DND-41 (cell line): ENCODE data around the gene RNU1-1.
"Not testable (repeated sequence)": the region's sequence is repeated elsewhere in the genome, so short reads cannot be mapped to it uniquely, and the experiment has no call there.

ENCODE experiments used
- ATAC-seq: fragments of 200-7000 bp; cut with Tn5 transposase; 3 replicates; pipeline ENCODE4 v1.9.1; 2021; ENCODE audit warnings: low read depth; ENCODE audit not compliant: insufficient read depth
- DNase-seq: peaks from one replicate; pipeline ENCODE4 v3.0.0-alpha.2; 2020
- H2AFZ ChIP-seq: 2 replicates; pipeline ENCODE4 v1.6.0; 2012; ENCODE audit warnings: low read depth, low read length
- H3K27ac ChIP-seq: 2 replicates; pipeline ENCODE4 v1.5.1; 2012; ENCODE audit warnings: low read length, inconsistent platforms
- H3K27me3 ChIP-seq: fragments of 200-600 bp; sonication (generic); 2 replicates; pipeline ENCODE4 v1.6.0; 2012; ENCODE audit warnings: low read length, mild to moderate bottlenecking, inconsistent platforms; ENCODE audit not compliant: insufficient read depth, poor library complexity
- H3K36me3 ChIP-seq: 2 replicates; pipeline ENCODE4 v1.5.1; 2012; ENCODE audit warnings: low read length, inconsistent platforms; ENCODE audit not compliant: insufficient read depth
- H3K4me1 ChIP-seq: 2 replicates; pipeline ENCODE4 v1.5.1; 2012; ENCODE audit warnings: mild to moderate bottlenecking, low read length; ENCODE audit not compliant: insufficient read depth
- H3K4me2 ChIP-seq: 2 replicates; pipeline ENCODE4 v1.6.0; 2012; ENCODE audit warnings: mild to moderate bottlenecking, moderate library complexity, low read length, inconsistent platforms; ENCODE audit not compliant: insufficient read depth
- H3K4me3 ChIP-seq, 2 experiments: fragments of 200-600 bp in 1 of 2; shearing (Covaris generic) in 1 of 2; 2 replicates each; pipeline ENCODE4 v1.5.1; 2012 to 2016; ENCODE audit warnings: inconsistent platforms in 2 of 2, low read length in 2 of 2, mild to moderate bottlenecking in 2 of 2, low read depth in 1 of 2, moderate library complexity in 1 of 2
- H3K79me2 ChIP-seq: 2 replicates; pipeline ENCODE4 v1.6.0; 2012; ENCODE audit warnings: low read length, inconsistent platforms; ENCODE audit not compliant: insufficient read depth
- H3K9ac ChIP-seq: 2 replicates; pipeline ENCODE4 v1.6.0; 2012; ENCODE audit warnings: low read depth, mild to moderate bottlenecking, inconsistent platforms, low read length, moderate library complexity
- H3K9me3 ChIP-seq: 2 replicates; pipeline ENCODE4 v1.5.1; 2012; ENCODE audit warnings: low read length, moderate library complexity, mild to moderate bottlenecking, inconsistent platforms; ENCODE audit not compliant: insufficient read depth, severe bottlenecking
- H4K20me1 ChIP-seq: 2 replicates; pipeline ENCODE4 v1.6.0; 2012; ENCODE audit warnings: low read length; ENCODE audit not compliant: insufficient read depth
- CTCF ChIP-seq: IDR thresholded peaks from 2 replicates; pipeline ENCODE4 v1.5.1; 2012; ENCODE audit warnings: borderline replicate concordance, low read length, moderate library complexity, mild to moderate bottlenecking; ENCODE audit not compliant: poor library complexity, severe bottlenecking; ENCODE audit errors: extremely low read depth
- EZH2 ChIP-seq: IDR thresholded peaks from 3 replicates; pipeline ENCODE4 v1.6.1; 2012; ENCODE audit warnings: borderline replicate concordance, low read depth, mild to moderate bottlenecking, moderate library complexity, low read length, inconsistent platforms; ENCODE audit not compliant: severe bottlenecking

The RNU1-1 gene

GRCh38 chr1:16498573-16499413 is 15.3 kb downstream of the RNU1-1 start:
- peak overlapping the region; percentile 17 to 56; a peak in 3 of 4 replicates for H3K4me3 ChIP-seq
- ATAC-seq = peak; percentile 91
- H3K9me3 ChIP-seq = no peaks in the 10 kb centered on the region
- H3K9ac ChIP-seq = peak overlapping the region; percentile 60
- peaks cover 7% of the 10 kb centered on the region; the same call in 1 of the 2 replicates for H3K79me2 ChIP-seq
- peak overlapping the region; percentile 69 for H3K27ac ChIP-seq
- peak overlapping the region; percentile 86 for H3K4me2 ChIP-seq
- peaks cover 23% of the 10 kb centered on the region for H3K4me1 ChIP-seq
- DNase-seq = peak; percentile 92
- no peaks in the 10 kb centered on the region for H3K36me3 ChIP-seq
- H4K20me1 ChIP-seq = no peaks in the 10 kb centered on the region
- no peaks in the 10 kb centered on the region for H3K27me3 ChIP-seq
- H2AFZ ChIP-seq = peak overlapping the region; percentile 91
- TF ChIP-seq CTCF = peak; percentile 39
- TF ChIP-seq EZH2 = no peak

DNA sequence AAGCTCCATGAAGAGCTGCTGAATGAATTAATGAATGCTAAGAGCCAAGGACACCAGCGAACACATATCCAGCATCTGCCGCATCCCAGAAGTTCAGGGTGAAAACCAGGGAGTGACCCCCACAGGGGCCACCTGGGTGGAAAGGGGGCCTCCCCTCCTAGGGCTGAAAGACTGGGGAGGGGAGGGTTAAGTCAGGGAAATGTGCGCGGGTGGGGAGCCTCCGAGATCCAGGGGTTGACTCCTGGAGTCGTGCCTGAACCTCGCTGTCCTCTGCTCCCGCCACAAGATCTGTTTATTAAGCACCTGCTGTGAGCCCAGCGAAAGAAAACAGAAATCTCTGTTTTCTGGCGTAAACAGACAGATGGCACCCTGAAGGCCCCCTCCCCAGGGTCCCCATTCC is 16.0 kb downstream of the RNU1-1 start:
- Histone ChIP-seq H3K4me3 (peak overlapping the region in 1 of 2 experiments; percentile 56; a peak in 2 of 4 replicates), H3K27ac (peak overlapping the region; percentile 51; the same call in 1 of the 2 replicates), H3K4me2 (peak overlapping the region; percentile 86), H3K4me1 (peaks cover 23% of the 10 kb centered on the region), H3K9ac (peak overlapping the region; percentile 60)
- H3K36me3 ChIP-seq, H2AFZ ChIP-seq, DNase-seq, H4K20me1 ChIP-seq, ATAC-seq, H3K9me3 ChIP-seq, H3K27me3 ChIP-seq, H3K79me2 ChIP-seq: not testable (repeated sequence)

- H2AFZ ChIP-seq, ATAC-seq, DNase-seq, H3K79me2 ChIP-seq, H3K27me3 ChIP-seq, H4K20me1 ChIP-seq, H3K9me3 ChIP-seq, H3K9ac ChIP-seq, H3K36me3 ChIP-seq, H3K27ac ChIP-seq: not testable (repeated sequence)
- peak overlapping the region in 1 of 2 experiments; percentile 56; a peak in 1 of 4 replicates for H3K4me3 ChIP-seq
- peak; percentile 27 for TF ChIP-seq CTCF
- peak overlapping the region; percentile 86 for H3K4me2 ChIP-seq
- H3K4me1 ChIP-seq = peaks cover 23% of the 10 kb centered on the region
These were observed 16.6 kb downstream of the RNU1-1 start for GRCh38 chr1:16497474-16497904.

- H4K20me1 ChIP-seq, H3K27me3 ChIP-seq, H3K27ac ChIP-seq, H2AFZ ChIP-seq, H3K9me3 ChIP-seq, H3K9ac ChIP-seq, H3K4me2 ChIP-seq, H3K79me2 ChIP-seq, ATAC-seq, DNase-seq, H3K4me3 ChIP-seq: not testable (repeated sequence)
- Histone ChIP-seq H3K36me3 (peaks cover 12% of the 10 kb centered on the region), H3K4me1 (peaks cover 11% of the 10 kb centered on the region)
These were observed 20.4 kb downstream of the RNU1-1 start for GRCh38 chr1:16493731-16494130.

DNA sequence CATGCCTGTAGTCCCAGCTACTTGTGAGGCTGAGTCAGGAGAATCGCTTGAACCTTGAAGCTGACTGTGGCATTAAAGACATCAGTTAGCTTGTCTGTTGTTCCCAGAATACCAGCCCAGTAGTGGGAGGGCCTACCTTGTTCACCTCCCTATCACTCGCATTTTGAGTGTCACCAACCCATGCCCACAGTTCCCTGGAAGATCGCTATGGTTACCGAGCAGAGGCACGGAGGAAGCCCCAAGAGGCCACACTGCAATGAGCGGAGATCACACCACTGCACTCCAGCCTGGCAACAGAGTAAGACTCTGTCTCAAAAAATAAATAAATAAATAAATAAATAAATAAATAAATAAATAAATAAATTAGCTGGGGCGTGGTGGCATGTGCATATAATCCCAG is 21.1 kb downstream of the RNU1-1 start:
- H2AFZ ChIP-seq, H3K27ac ChIP-seq, H3K9me3 ChIP-seq, H3K79me2 ChIP-seq, H3K4me1 ChIP-seq, H3K27me3 ChIP-seq, H3K4me2 ChIP-seq, ATAC-seq, H3K4me3 ChIP-seq, H4K20me1 ChIP-seq, H3K9ac ChIP-seq, DNase-seq: not testable (repeated sequence)
- peaks cover 12% of the 10 kb centered on the region for H3K36me3 ChIP-seq
